Measurements from ENCODE around the gene EDAR.

Gene EDAR

GRCh38 chr2:108906403-108907077, 82.5 kb downstream of the EDAR start:
- DNase-seq, result no peak

- no peak for DNase-seq
Observed at GRCh38 chr2:108905906-108906305, 83.1 kb downstream of the EDAR start.

- DNase-seq, result no peak
Observed at GRCh38 chr2:108905176-108905575, 83.8 kb downstream of the EDAR start.

GRCh38 chr2:108904680-108905079, 84.3 kb downstream of the EDAR start:
- DNase-seq, result no peak

- DNase-seq, result no peak
Observed at GRCh38 chr2:108898315-108899082, 90.5 kb downstream of the EDAR start.

GRCh38 chr2:108896741-108897140, 92.3 kb downstream of the EDAR start:
- DNase-seq, result no peak

GRCh38 chr2:108895188-108895587, 93.8 kb downstream of the EDAR start:
- no peak for DNase-seq

GRCh38 chr2:108894766-108895165, 94.3 kb downstream of the EDAR start:
- DNase-seq, result no peak

GRCh38 chr2:108893277-108893676, 95.7 kb downstream of the EDAR start:
- DNase-seq, result no peak

- no peak for DNase-seq
Observed at GRCh38 chr2:108889907-108890306, 99.1 kb downstream of the EDAR start.

GRCh38 chr2:108884619-108885018, 104.4 kb downstream of the EDAR start:
- DNase-seq, result no peak

- DNase-seq, result no peak
Observed at GRCh38 chr2:108878276-108878675, 110.7 kb downstream of the EDAR start.

GRCh38 chr2:108877506-108877905, 111.5 kb downstream of the EDAR start:
- DNase-seq, result no peak

- DNase-seq, result no peak
Observed at GRCh38 chr2:108870069-108870644, 118.9 kb downstream of the EDAR start.

GRCh38 chr2:108869542-108869941, 119.5 kb downstream of the EDAR start:
- no peak for DNase-seq

GRCh38 chr2:108868911-108869310, 120.1 kb downstream of the EDAR start:
- no peak for DNase-seq

- no peak for DNase-seq
Observed at GRCh38 chr2:108866041-108866440, 123.0 kb downstream of the EDAR start.

- DNase-seq, result no peak
Observed at GRCh38 chr2:108858894-108859293, 130.1 kb downstream of the EDAR start.

GRCh38 chr2:108855194-108855593, 133.8 kb downstream of the EDAR start:
- DNase-seq, result no peak

- no peak for DNase-seq
Observed at GRCh38 chr2:108854484-108854883, 134.5 kb downstream of the EDAR start.

GRCh38 chr2:108853421-108853820, 135.6 kb downstream of the EDAR start:
- no peak for DNase-seq

- DNase-seq, result no peak
Observed at GRCh38 chr2:108852375-108852774, 136.6 kb downstream of the EDAR start.

GRCh38 chr2:108847000-108847399, 142.0 kb downstream of the EDAR start:
- DNase-seq, result no peak

GRCh38 chr2:108845923-108846322, 143.1 kb downstream of the EDAR start:
- no peak for DNase-seq

Measured in NCI-H1930 (cell line).